K562 treated with DMSO at 1 percent for 48 hours (cell line): ENCODE results near the gene TEKT4. TPM values are rescaled to one million over a fixed set of nuclear protein-coding genes. Genes with fewer than 3 reads are reported as not detected.

Experiments
- total RNA-seq: library from RNA; unstranded; fragments of 300-600 nt; gene quantifications from 2 replicates; pipeline ENCODE4 v1.2.3, GENCODE V29; 2022; ENCODE audit warnings: low replicate concordance; ENCODE audit errors: extremely low read depth

Gene TEKT4
- not detected in 2 replicates for total RNA-seq

GRCh38 chr2:94871226-94872087 lies at the start of gene TEKT4:
TEKT4 (plus strand) TSS chr2:94871430; CDS start chr2:94871580, 150 bp downstream.

Other genes starting within 250 kb of the TEKT4 start
- gene MAL, start 154.3 kb downstream of the TEKT4 start, total RNA-seq, result not detected in 2 replicates